HCT116 (cell line): Measurements from ENCODE around the gene ZNF155. TPM values are rescaled to one million over a fixed set of nuclear protein-coding genes. Genes with fewer than 3 reads are reported as not detected.

Experiments used
- ATAC-seq: fragments of 200-7000 bp; cut with Tn5 transposase; 2 replicates; pipeline ENCODE4 v1.9.1; 2020; ENCODE audit warnings: mild to moderate bottlenecking, moderate library complexity
- BruUV-seq: library from RNA; stranded (reverse); fragments of 400-500 nt; replicated peaks from 2 replicates; lab custom pipeline; 2021; lab: Mats Ljungman, UMichigan
- CTCF ChIA-PET: fragments of 300-600 bp; sonication (Branson Sonifier 250); formaldehyde crosslinking; loops from one replicate; lab custom pipeline; 2021; ENCODE audit warnings: antibody characterized with exemption; lab: Charles Lee
- POLR2A ChIA-PET: fragments of 300-600, 350-600 bp; sonication (Branson Sonifier 250); formaldehyde crosslinking; loops from one replicate; lab custom pipeline; 2021; ENCODE audit warnings: antibody characterized with exemption; lab: Charles Lee
- RAD21 ChIA-PET, 2 experiments: fragments of 300-600 bp; sonication (Branson Sonifier 250); formaldehyde crosslinking; loops; one replicate each; lab custom pipeline; 2023; ENCODE audit warnings: low total read pairs in 2 of 2; ENCODE audit not compliant: uncharacterized antibody in 2 of 2, unreplicated experiment in 2 of 2, low non-redundant PET in 1 of 2; lab: Charles Lee
- DNase-seq: peaks from one replicate; pipeline ENCODE4 v3.0.0-alpha.2; 2010; ENCODE audit warnings: low read depth, low spot score
- H2AFZ ChIP-seq: fragments of 200-600 bp; shearing (Covaris generic), sonication (generic); 2 replicates; pipeline ENCODE4 v1.6.1; 2017; ENCODE audit warnings: low read depth, mixed run types, mixed read lengths, antibody characterized with exemption, low read length; ENCODE audit not compliant: poor library complexity, severe bottlenecking
- H3K27ac ChIP-seq: 2 replicates; pipeline ENCODE4 v1.5.1; 2012; ENCODE audit warnings: low read depth, low read length
- H3K27me3 ChIP-seq: fragments of 200-600 bp; sonication (generic); 2 replicates; pipeline ENCODE4 v1.6.1; 2016; ENCODE audit warnings: mixed run types, low read length, mixed read lengths; ENCODE audit not compliant: insufficient read depth
- H3K36me3 ChIP-seq, 2 experiments: fragments of 200-500 bp in 1 of 2; fragments of 200-600 bp in 1 of 2; sonication (Bioruptor generic) in 1 of 2; sonication (generic) in 1 of 2; 2 replicates each; pipeline versions ENCODE4 v1.5.1 to v1.6.1; 2014 to 2016; ENCODE audit warnings: low read length in 2 of 2, inconsistent platforms in 1 of 2, mixed read lengths in 1 of 2, mixed run types in 1 of 2; ENCODE audit not compliant: insufficient read depth in 2 of 2, control insufficient read depth in 1 of 2
- H3K4me1 ChIP-seq, 2 experiments: fragments of 200-600 bp in 1 of 2; sonication (generic) in 1 of 2; 2 replicates each; pipeline versions ENCODE4 v1.5.1 to v1.6.1; 2012 to 2017; ENCODE audit warnings: low read length in 2 of 2, inconsistent platforms in 1 of 2, mild to moderate bottlenecking in 1 of 2, mixed read lengths in 1 of 2, mixed run types in 1 of 2, moderate library complexity in 1 of 2; ENCODE audit not compliant: insufficient read depth in 2 of 2, control insufficient read depth in 1 of 2
- H3K4me2 ChIP-seq: fragments of 200-600 bp; sonication (generic); 2 replicates; pipeline ENCODE4 v1.6.1; 2017; ENCODE audit warnings: mixed run types, low read length, mixed read lengths
- H3K4me3 ChIP-seq, 2 experiments: fragments of 200-600 bp in 1 of 2; sonication (generic) in 1 of 2; replicated peaks in 1 of 2; 2 replicates each; pipeline ENCODE4 v1.5.1; 2011 to 2016; ENCODE audit warnings: low read length in 2 of 2, control low read depth in 1 of 2, low read depth in 1 of 2, mild to moderate bottlenecking in 1 of 2, mixed read lengths in 1 of 2, mixed run types in 1 of 2
- H3K79me2 ChIP-seq: fragments of 200-600 bp; sonication (generic); 2 replicates; pipeline ENCODE4 v1.6.1; 2017; ENCODE audit warnings: mild to moderate bottlenecking, mixed run types, low read length, moderate library complexity, mixed read lengths; ENCODE audit not compliant: insufficient read depth
- H3K9ac ChIP-seq: fragments of 200-600 bp; sonication (generic); 2 replicates; pipeline ENCODE4 v1.6.1; 2016; ENCODE audit warnings: low read length, mixed read lengths
- H3K9me2 ChIP-seq: fragments of 200-600 bp; sonication (generic), shearing (Covaris generic); 2 replicates; pipeline ENCODE4 v1.6.1; 2017; ENCODE audit warnings: mixed run types, mild to moderate bottlenecking, moderate library complexity; ENCODE audit not compliant: insufficient read depth
- H3K9me3 ChIP-seq, 2 experiments: fragments of 200-500 bp in 1 of 2; fragments of 200-600 bp in 1 of 2; sonication (Bioruptor generic) in 1 of 2; sonication (generic) in 1 of 2; 2 replicates each; pipeline ENCODE4 v1.6.1; 2014 to 2017; ENCODE audit warnings: low read length in 2 of 2, mixed read lengths in 2 of 2, inconsistent platforms in 1 of 2, low read depth in 1 of 2, mild to moderate bottlenecking in 1 of 2, mixed run types in 1 of 2, moderate library complexity in 1 of 2; ENCODE audit not compliant: control insufficient read depth in 1 of 2, insufficient read depth in 1 of 2
- H4K20me1 ChIP-seq: fragments of 200-600 bp; sonication (generic), shearing (Covaris generic); 2 replicates; pipeline ENCODE4 v1.6.1; 2017; ENCODE audit warnings: mixed run types, mild to moderate bottlenecking, moderate library complexity; ENCODE audit not compliant: insufficient read depth
- ATF3 ChIP-seq: IDR thresholded peaks from 2 replicates; pipeline ENCODE4 v1.6.1; 2012
- EZH2 ChIP-seq: fragments of 200-600 bp; sonication (generic); IDR thresholded peaks from 2 replicates; pipeline ENCODE4 v1.6.1; 2017; ENCODE audit warnings: antibody characterized with exemption, mixed run types
- EZH2phosphoT487 ChIP-seq: fragments of 200-600 bp; IDR thresholded peaks from 2 replicates; pipeline ENCODE4 v1.6.1; 2018; ENCODE audit warnings: antibody characterized with exemption, borderline replicate concordance
- FOSL1 ChIP-seq: IDR thresholded peaks from 2 replicates; pipeline ENCODE4 v1.6.1; 2012; ENCODE audit warnings: low read depth
- JUND ChIP-seq: IDR thresholded peaks from 2 replicates; pipeline ENCODE4 v1.6.1; 2012
- POLR2AphosphoS5 ChIP-seq: IDR thresholded peaks from 2 replicates; pipeline ENCODE4 v1.6.1; 2011; ENCODE audit warnings: mild to moderate bottlenecking, low read depth, low read length, moderate library complexity
- RAD21 ChIP-seq: IDR thresholded peaks from 2 replicates; pipeline ENCODE4 v1.6.1; 2012; ENCODE audit warnings: low read depth, mild to moderate bottlenecking
- SIN3A ChIP-seq: IDR thresholded peaks from 2 replicates; pipeline ENCODE4 v1.6.1; 2012; ENCODE audit warnings: low read depth
- SP1 ChIP-seq: IDR thresholded peaks from 2 replicates; pipeline ENCODE4 v1.6.1; 2012; ENCODE audit warnings: low read depth
- SRF ChIP-seq: IDR thresholded peaks from 2 replicates; pipeline ENCODE4 v1.6.1; 2012; ENCODE audit warnings: low read depth
- TCF7L2 ChIP-seq: IDR thresholded peaks from 2 replicates; pipeline ENCODE4 v1.7.0; 2011; ENCODE audit warnings: borderline replicate concordance, inconsistent platforms; ENCODE audit not compliant: insufficient read depth, insufficient read length; ENCODE audit errors: extremely low read depth
- YY1 ChIP-seq: IDR thresholded peaks from 2 replicates; pipeline ENCODE4 v1.6.1; 2011; ENCODE audit warnings: low read length, low read depth, moderate library complexity, mild to moderate bottlenecking; ENCODE audit not compliant: insufficient replicate concordance; ENCODE audit errors: extremely low read depth
- ZFX ChIP-seq: fragments of 450-650 bp; IDR thresholded peaks from 2 replicates; pipeline ENCODE4 v1.6.1; 2017
- ZNF274 ChIP-seq: fragments of 200-500 bp; sonication (Bioruptor generic); IDR thresholded peaks from 2 replicates; pipeline ENCODE4 v1.6.1; 2014; ENCODE audit warnings: mild to moderate bottlenecking, low read depth, low read length, inconsistent platforms
- intact Hi-C: fragments of 100-400 bp; cut with micrococcal nuclease; formaldehyde crosslinking; loops from 2 replicates; pipeline ENCODE4 v1.10.0; 2022
- total RNA-seq: library from RNA; stranded (reverse); gene quantifications from one replicate; pipeline ENCODE4 v1.2.1, GENCODE V29; 2021; ENCODE audit not compliant: unreplicated experiment

ZNF155 gene
- total RNA-seq, 1 experiment from 2014 or later: 2.2 TPM

DNA sequence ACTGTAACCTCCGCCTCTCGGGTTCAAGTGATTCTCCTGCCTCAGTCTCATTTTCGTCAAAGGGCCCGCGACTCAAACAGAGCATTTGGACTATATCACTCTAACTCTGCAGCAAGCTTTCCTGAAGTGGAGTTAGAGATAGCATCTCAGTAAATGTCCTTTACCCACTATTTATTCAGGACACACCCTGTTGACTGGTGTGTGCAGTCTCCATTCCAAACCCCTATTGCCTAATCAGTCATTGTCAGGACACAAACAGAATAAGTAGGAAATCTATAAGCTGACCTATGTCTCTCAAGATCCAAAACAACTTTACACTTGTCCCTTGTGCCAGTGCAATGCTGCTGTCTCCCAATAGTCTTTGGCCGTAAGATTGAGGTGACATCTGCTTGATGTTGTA lies 42.6 kb downstream of the ZNF155 start:
- TF ChIP-seq ZNF274 (no peak), FOSL1 (no peak), RAD21 (no peak), SP1 (no peak), JUND (no peak), ATF3 (no peak), ZFX (no peak), EZH2phosphoT487 (no peak), TCF7L2 (no peak), SIN3A (no peak), EZH2 (no peak), SRF (no peak), YY1 (no peak), POLR2AphosphoS5 (no peak)
- no TSS peak for BruUV-seq
- Histone ChIP-seq H3K4me3 (no peak overlapping the region), H2AFZ (no peak overlapping the region), H3K4me2 (no peak overlapping the region), H3K9ac (no peak overlapping the region), H3K79me2 (no peaks in the 10 kb centered on the region), H3K27ac (no peak overlapping the region), H3K4me1 (no peaks in the 10 kb centered on the region; a peak in 1 of 4 replicates), H3K9me3 (peaks cover 0 to 1% of the 10 kb centered on the region in 2 experiments; a peak in 2 of 4 replicates), H3K36me3 (peaks cover 6 to 21% of the 10 kb centered on the region in 2 experiments), H3K9me2 (no peaks in the 10 kb centered on the region), H4K20me1 (no peaks in the 10 kb centered on the region), H3K27me3 (no peaks in the 10 kb centered on the region)
- ATAC-seq (no peak), DNase-seq (no peak)
- intact Hi-C loops: loop anchor here (10.0 kb wide), 1 partner anchor 478 kb away; the partner anchor contains the start of gene ZNF180
- ChIA-PET RAD21 (no interaction called here), CTCF (no interaction called here), POLR2A (no interaction called here)
